GM12864 (cell line): ENCODE data around the gene HLCS.

ENCODE experiments used
- DNase-seq: peaks from one replicate; pipeline ENCODE4 v3.0.0-alpha.2; 2011; ENCODE audit warnings: low read depth
- H3K4me3 ChIP-seq: 2 replicates; pipeline ENCODE4 v1.5.1; 2011; ENCODE audit warnings: mild to moderate bottlenecking, low read depth, low read length, control low read depth
- TF ChIP-seq, protein P1 (sequence below): IDR thresholded peaks from 2 replicates; pipeline ENCODE4 v1.5.1; 2011; ENCODE audit warnings: low read depth, mild to moderate bottlenecking, moderate library complexity, low read length, control low read depth, inconsistent platforms; ENCODE audit errors: missing control alignments

Gene HLCS

DNA sequence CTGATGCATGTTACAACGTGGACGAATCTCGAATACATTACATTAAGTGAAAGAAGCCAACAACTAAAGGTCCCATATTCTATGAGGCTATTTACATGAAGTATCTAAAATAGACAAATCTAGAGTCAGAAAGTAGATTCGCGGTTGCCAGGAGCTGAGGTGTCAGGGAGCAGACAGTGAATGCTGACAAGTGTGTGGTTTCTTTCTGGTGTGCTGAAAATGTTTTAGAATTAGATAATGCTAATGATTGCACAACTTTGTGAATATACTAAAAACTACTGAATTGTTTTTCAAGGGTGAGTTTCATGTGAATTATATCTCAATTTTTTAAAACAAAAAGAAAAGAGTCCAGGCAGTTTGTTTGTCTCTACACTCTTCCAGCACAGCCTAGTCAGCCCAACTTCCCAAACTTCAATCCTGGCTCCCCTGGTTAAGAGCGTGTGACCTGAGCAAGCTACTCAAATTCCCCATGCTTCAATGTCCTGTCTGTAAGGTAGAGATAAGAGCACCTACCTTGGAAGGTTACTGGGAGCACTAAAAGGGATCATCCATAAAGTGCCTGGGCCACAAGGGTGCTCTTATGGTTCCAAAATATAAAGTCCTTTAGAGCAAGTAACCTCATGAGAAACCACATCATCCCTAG is 20.9 kb downstream of the HLCS start:
- TF ChIP-seq, protein P1, sequence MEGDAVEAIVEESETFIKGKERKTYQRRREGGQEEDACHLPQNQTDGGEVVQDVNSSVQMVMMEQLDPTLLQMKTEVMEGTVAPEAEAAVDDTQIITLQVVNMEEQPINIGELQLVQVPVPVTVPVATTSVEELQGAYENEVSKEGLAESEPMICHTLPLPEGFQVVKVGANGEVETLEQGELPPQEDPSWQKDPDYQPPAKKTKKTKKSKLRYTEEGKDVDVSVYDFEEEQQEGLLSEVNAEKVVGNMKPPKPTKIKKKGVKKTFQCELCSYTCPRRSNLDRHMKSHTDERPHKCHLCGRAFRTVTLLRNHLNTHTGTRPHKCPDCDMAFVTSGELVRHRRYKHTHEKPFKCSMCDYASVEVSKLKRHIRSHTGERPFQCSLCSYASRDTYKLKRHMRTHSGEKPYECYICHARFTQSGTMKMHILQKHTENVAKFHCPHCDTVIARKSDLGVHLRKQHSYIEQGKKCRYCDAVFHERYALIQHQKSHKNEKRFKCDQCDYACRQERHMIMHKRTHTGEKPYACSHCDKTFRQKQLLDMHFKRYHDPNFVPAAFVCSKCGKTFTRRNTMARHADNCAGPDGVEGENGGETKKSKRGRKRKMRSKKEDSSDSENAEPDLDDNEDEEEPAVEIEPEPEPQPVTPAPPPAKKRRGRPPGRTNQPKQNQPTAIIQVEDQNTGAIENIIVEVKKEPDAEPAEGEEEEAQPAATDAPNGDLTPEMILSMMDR: no peak
- no peak for DNase-seq
- no peak overlapping the region for H3K4me3 ChIP-seq

DNA sequence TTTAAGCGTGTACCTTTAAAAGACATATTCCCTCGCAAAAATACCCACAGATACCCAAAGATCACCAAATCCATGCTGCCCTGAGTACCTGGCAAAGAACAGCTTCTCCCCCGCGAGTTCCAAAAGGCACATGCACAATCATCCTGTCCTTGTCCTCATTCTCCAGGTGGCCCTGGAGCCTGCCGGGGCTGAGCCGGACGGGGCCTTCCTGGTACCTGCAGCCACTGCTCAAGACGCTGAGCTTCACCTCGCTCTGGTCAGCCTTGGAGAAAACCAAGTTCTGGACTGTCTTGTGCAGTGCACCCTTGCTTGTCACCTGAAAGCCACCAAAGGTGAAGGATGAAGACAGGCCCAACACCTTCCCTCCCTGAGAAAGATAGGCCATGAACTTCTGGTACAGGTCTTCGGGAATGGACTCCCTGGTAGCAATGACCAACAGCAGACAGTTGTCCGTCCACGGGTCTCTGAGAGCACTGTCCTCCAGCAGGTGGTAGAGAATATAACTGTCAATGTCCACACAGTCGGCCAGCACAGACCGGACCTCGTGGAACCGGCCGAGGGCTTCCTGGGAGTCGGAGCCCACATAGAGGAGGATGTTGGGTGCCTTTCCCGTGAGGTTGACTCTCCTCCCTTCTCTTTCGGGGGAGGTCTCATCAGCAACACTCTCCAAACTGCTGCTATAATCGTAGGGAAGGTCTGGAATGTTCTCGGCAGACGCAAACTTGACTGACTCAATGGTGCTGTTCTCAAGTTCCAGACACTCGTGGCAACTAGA is 29.9 kb downstream of the HLCS start:
- no peak overlapping the region for H3K4me3 ChIP-seq
- TF ChIP-seq, protein P1: no peak
- no peak for DNase-seq

DNA sequence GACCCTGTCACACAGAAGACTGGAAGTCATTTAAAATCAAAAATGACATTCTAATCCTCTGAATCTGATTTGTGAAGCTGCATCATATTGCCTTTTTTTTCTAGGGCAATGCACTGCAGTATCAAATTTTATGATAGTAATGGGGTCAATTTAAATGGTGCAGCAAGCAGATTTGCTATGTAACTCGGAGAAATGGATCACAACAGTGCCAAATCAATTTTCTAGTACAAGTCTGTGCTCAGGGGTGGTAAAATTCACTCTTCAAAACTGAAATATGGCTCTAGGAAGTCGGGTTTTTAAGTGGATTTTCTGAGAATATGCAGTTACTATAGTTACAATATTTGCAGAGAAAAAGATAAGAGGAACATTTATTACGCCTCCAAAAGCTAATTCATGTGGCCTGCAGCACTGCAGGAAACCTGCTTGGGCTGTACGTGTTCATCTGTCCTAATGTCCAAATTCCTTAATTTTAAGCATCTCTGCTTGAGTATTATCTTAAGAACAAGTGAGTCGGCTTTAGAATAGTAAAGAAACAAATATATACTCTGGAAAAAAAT is 31.5 kb downstream of the HLCS start:
- DNase-seq: no peak
- H3K4me3 ChIP-seq: no peak overlapping the region
- TF ChIP-seq, protein P1: no peak

DNA sequence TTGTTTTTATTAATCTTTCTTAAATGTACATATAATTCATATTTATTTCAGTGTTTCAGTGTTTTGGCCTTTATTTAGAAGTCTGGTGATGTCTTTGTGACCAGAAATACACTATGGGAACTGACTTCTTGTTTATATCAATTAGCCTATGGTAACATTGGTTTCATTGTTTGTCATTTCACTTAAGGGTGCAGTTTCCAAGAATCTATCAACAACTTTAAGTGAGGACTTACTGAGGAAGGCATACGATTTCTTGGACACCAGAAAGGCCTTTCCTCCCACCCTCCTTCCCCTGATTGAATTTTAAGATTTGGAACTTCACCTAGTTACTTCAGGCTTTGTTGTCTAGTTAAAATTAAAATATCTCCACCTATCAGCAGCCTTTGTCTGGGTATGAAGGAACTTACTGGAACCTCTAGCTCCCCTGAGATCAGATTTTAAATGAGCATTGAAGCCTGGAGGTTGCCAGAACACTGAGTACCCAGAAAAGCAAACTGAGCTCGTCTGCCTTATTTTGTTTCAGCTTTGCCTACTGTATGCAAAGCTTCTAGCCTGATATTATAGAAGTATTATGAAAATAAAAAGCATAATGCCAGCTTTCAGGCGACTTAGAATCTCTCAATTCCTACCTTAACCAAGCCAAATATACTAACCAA is 34.2 kb downstream of the HLCS start:
- DNase-seq: no peak
- H3K4me3 ChIP-seq: no peak overlapping the region
- TF ChIP-seq, protein P1: no peak

DNA sequence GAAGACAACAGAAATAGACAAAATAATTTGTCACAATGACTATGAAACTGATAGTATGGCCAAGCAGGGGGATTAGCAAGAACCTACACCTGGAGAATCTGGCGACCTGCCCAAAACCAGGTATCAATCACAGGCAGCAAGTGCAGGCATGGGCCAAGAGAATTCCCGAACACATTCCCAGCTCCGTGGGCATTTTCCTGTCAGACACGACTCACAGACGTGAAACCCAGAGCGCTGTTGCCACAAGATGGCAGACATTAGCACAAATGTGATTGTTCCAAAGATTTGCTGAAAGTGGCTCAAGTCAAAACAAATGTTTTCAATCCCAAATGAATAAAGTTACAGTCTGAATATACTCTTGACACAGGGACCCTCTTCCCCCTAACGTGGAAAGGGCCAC is 36.8 kb downstream of the HLCS start:
- TF ChIP-seq, protein P1: no peak
- H3K4me3 ChIP-seq: no peak overlapping the region
- DNase-seq: no peak

DNA sequence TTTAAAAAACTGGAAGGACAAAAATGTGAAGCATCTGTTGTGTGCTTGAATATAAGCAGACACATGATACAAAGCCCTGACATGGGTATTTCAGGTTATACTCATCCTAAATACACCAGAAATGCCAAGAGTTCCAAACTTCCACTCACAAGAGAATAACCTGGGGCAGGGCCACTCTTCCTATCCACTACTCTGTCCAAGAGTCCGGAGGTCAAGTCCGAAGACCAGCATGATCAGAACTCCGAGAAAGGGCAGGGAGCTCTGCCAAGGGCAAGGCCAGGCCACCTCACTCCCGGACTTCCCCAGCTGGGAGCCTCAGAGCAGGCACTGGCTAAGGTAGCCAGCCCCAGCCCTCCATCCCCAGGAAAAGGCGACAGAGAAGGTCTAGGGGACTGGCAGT is 37.5 kb downstream of the HLCS start:
- TF ChIP-seq, protein P1: no peak
- no peak for DNase-seq

More for the DNA sequence above, 37.5 kb downstream of the HLCS start:
- no peak overlapping the region for H3K4me3 ChIP-seq
